Neuron (in vitro differentiated cells): ENCODE measurements around the gene VEPH1.

ENCODE experiments used
- H2AFZ ChIP-seq: one replicate; pipeline ENCODE4 v1.6.1; 2013; ENCODE audit warnings: low read depth, mild to moderate bottlenecking, inconsistent platforms, low read length, moderate library complexity
- H3K27me3 ChIP-seq: one replicate; pipeline ENCODE4 v1.6.1; 2013; ENCODE audit warnings: low read length; ENCODE audit not compliant: insufficient read depth
- H3K36me3 ChIP-seq: one replicate; pipeline ENCODE4 v1.6.1; 2013; ENCODE audit warnings: low read length; ENCODE audit not compliant: insufficient read depth
- H3K4me1 ChIP-seq: one replicate; pipeline ENCODE4 v1.6.1; 2013; ENCODE audit warnings: low read length; ENCODE audit not compliant: insufficient read depth
- H3K4me3 ChIP-seq: 2 replicates; pipeline ENCODE4 v1.5.1; 2013; ENCODE audit warnings: mild to moderate bottlenecking, low read length, moderate library complexity
- H3K9me3 ChIP-seq: one replicate; pipeline ENCODE4 v1.6.1; 2013; ENCODE audit warnings: low read length

Gene VEPH1

GRCh38 chr3:157279237-157279636 is 224.0 kb downstream of the VEPH1 start:
- H2AFZ ChIP-seq: no peak overlapping the region
- no peak overlapping the region for H3K4me3 ChIP-seq
- H3K9me3 ChIP-seq: no peaks in the 10 kb centered on the region
- H3K27me3 ChIP-seq: no peaks in the 10 kb centered on the region
- H3K4me1 ChIP-seq: no peaks in the 10 kb centered on the region
- no peaks in the 10 kb centered on the region for H3K36me3 ChIP-seq

DNA sequence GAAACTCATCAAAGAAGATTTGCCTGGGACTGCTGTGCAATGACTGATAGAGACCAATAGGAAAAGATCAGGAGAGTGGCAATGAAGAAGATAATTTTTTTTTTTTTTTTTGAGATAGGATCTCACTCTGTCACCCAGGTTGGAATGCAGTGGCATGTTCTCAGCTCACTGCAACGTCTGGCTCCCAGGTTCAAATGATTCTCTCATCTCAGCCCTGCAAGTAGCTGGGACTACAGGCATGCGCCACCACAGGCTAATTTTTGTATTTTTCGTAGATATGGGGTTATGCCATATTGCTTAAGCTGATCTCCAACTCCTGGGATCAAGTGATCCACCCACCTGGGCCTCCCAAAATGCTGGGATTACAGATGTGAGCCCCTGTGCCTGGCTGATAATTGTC is 226.4 kb downstream of the VEPH1 start:
- Histone ChIP-seq H2AFZ (no peak overlapping the region), H3K9me3 (no peaks in the 10 kb centered on the region), H3K36me3 (no peaks in the 10 kb centered on the region), H3K27me3 (no peaks in the 10 kb centered on the region), H3K4me3 (no peak overlapping the region), H3K4me1 (peaks cover 9% of the 10 kb centered on the region)

GRCh38 chr3:157275832-157276231 is 227.4 kb downstream of the VEPH1 start:
- no peaks in the 10 kb centered on the region for H3K9me3 ChIP-seq
- no peaks in the 10 kb centered on the region for H3K27me3 ChIP-seq
- peaks cover 9% of the 10 kb centered on the region for H3K4me1 ChIP-seq
- H3K36me3 ChIP-seq: no peaks in the 10 kb centered on the region
- no peak overlapping the region for H2AFZ ChIP-seq
- H3K4me3 ChIP-seq: no peak overlapping the region

- H3K9me3 ChIP-seq: no peaks in the 10 kb centered on the region
- H3K4me3 ChIP-seq: no peak overlapping the region
- no peaks in the 10 kb centered on the region for H3K36me3 ChIP-seq
- no peak overlapping the region for H2AFZ ChIP-seq
- peaks cover 9% of the 10 kb centered on the region for H3K4me1 ChIP-seq
- no peaks in the 10 kb centered on the region for H3K27me3 ChIP-seq
Measured at GRCh38 chr3:157274644-157275137, 228.5 kb downstream of the VEPH1 start.

- no peaks in the 10 kb centered on the region for H3K27me3 ChIP-seq
- H3K4me1 ChIP-seq: peaks cover 9% of the 10 kb centered on the region
- no peak overlapping the region for H2AFZ ChIP-seq
- no peak overlapping the region for H3K4me3 ChIP-seq
- H3K36me3 ChIP-seq: no peaks in the 10 kb centered on the region
- H3K9me3 ChIP-seq: no peaks in the 10 kb centered on the region
Measured at GRCh38 chr3:157271283-157271882, 231.8 kb downstream of the VEPH1 start.

DNA sequence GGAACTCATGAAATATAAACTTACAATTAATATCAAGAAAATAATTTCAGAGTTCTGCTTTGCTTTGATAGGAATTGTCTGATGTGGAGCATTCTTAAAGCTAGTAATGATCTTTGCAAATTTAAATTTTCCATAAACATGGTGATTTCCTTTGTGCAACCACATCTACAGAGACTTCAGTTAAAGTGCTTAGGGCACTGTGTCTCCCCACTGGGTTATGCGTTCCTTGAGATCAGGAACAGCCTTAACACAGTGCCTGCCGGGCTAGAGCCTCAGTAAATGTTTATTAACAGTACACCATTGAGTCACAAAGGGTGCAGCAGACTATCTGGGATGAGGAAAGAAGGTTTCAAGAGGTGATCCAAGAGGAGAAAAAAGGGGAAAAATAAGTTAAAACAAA is 235.2 kb downstream of the VEPH1 start:
- H3K9me3 ChIP-seq: peaks cover 3% of the 10 kb centered on the region
- no peaks in the 10 kb centered on the region for H3K27me3 ChIP-seq
- H3K4me1 ChIP-seq: peaks cover 4% of the 10 kb centered on the region
- no peak overlapping the region for H3K4me3 ChIP-seq
- H3K36me3 ChIP-seq: no peaks in the 10 kb centered on the region
- H2AFZ ChIP-seq: no peak overlapping the region

- no peaks in the 10 kb centered on the region for H3K36me3 ChIP-seq
- H3K4me3 ChIP-seq: no peak overlapping the region
- peaks cover 14% of the 10 kb centered on the region for H3K4me1 ChIP-seq
- H3K27me3 ChIP-seq: no peaks in the 10 kb centered on the region
- H3K9me3 ChIP-seq: peaks cover 3% of the 10 kb centered on the region
- no peak overlapping the region for H2AFZ ChIP-seq
Measured at GRCh38 chr3:157265931-157266330, 237.3 kb downstream of the VEPH1 start.

GRCh38 chr3:157263027-157263426 is 240.2 kb downstream of the VEPH1 start:
- Histone ChIP-seq H3K36me3 (no peaks in the 10 kb centered on the region), H3K9me3 (peaks cover 3% of the 10 kb centered on the region), H2AFZ (no peak overlapping the region), H3K4me1 (peaks cover 15% of the 10 kb centered on the region), H3K4me3 (no peak overlapping the region), H3K27me3 (no peaks in the 10 kb centered on the region)

DNA sequence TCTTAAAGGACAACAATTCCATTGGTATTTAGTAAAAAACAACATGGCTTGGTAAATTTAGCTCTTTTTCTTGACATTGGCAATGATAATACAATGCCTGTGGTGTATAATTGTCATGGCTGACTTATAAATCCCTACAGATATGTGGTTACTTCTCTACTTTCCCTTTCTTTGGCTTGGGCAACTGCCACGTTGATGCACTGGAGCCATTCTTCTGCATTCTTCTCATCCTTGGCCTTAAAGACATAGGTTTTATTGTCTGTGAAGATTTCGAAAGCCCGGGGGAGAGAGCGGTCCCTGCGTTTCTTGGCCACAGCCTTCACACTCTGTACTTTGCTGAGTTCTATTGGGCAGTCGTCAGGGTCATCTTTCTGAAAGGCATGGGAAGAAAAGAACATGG is 242.2 kb downstream of the VEPH1 start:
- H3K27me3 ChIP-seq: no peaks in the 10 kb centered on the region
- no peaks in the 10 kb centered on the region for H3K36me3 ChIP-seq
- peaks cover 16% of the 10 kb centered on the region for H3K4me1 ChIP-seq
- no peak overlapping the region for H2AFZ ChIP-seq
- H3K4me3 ChIP-seq: no peak overlapping the region
- H3K9me3 ChIP-seq: peaks cover 3% of the 10 kb centered on the region

- Histone ChIP-seq H3K4me3 (no peak overlapping the region), H3K36me3 (no peaks in the 10 kb centered on the region), H3K4me1 (peaks cover 24% of the 10 kb centered on the region), H2AFZ (no peak overlapping the region), H3K9me3 (peaks cover 3% of the 10 kb centered on the region), H3K27me3 (no peaks in the 10 kb centered on the region)
Measured at GRCh38 chr3:157259825-157260224, 243.4 kb downstream of the VEPH1 start.

DNA sequence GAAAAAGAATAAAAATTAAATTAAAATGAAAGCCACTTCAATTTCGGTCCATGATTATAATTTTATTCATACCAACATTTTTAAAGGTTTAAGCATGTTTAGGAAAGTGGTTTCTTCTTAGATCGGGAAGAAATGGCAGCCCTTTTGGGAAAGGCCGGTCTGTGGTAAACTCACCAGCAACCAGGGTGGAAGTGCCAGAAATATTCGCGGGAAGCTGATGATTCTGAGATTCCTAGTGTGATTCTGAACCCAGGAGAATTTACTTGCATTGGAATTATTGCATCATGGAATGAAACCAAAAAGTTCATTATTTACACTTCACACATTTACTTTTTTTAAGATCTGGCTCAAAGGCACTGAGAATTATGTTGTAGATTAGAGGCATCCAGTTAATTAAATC is 246.1 kb downstream of the VEPH1 start:
- H3K4me3 ChIP-seq: no peak overlapping the region
- H3K4me1 ChIP-seq: peaks cover 18% of the 10 kb centered on the region
- peaks cover 2% of the 10 kb centered on the region for H3K9me3 ChIP-seq
- no peak overlapping the region for H2AFZ ChIP-seq
- H3K36me3 ChIP-seq: no peaks in the 10 kb centered on the region
- H3K27me3 ChIP-seq: no peaks in the 10 kb centered on the region

DNA sequence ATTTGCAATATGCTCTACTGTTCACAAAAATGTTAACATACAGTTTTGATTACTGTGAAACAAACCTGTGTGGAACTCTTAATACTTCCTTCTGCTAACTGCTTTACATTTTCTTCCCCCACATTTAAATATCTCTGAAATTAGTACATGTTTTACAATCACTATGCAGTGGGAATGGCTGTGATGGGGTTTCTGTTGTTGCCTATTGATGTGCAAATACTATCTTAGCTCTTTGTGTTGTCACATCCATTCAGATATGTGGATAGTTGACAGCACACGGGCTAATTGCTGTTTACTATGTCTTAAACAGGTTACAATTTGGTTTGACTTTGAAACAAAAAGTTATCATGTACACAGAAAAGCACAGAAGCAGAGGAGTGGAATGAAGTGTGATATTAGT is 247.4 kb downstream of the VEPH1 start:
- no peak overlapping the region for H2AFZ ChIP-seq
- H3K36me3 ChIP-seq: no peaks in the 10 kb centered on the region
- peaks cover 13% of the 10 kb centered on the region for H3K4me1 ChIP-seq
- no peaks in the 10 kb centered on the region for H3K27me3 ChIP-seq
- H3K4me3 ChIP-seq: no peak overlapping the region
- H3K9me3 ChIP-seq: peaks cover 2% of the 10 kb centered on the region

DNA sequence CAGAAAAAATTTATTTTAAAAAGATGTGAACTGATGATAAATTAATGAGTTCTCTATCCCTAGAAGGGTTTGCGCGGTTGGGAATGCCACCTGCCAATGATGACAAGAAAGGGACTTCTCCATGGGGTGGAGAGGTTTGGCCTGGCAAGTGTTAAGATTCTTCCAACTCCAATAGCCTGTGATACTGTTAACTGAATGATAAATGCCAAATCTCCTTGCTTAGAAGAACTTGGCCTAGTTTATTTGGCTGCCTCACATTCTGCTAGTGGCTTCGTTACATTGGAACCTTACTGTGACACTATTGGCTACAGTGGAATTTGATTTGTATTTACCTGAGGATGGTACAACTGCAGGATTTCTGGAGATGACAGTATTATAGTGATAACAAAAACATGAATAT is 251.5 kb downstream of the VEPH1 start:
- peaks cover 2% of the 10 kb centered on the region for H3K9me3 ChIP-seq
- no peak overlapping the region for H3K4me3 ChIP-seq
- H2AFZ ChIP-seq: no peak overlapping the region
- no peaks in the 10 kb centered on the region for H3K27me3 ChIP-seq
- H3K4me1 ChIP-seq: peaks cover 45% of the 10 kb centered on the region
- no peaks in the 10 kb centered on the region for H3K36me3 ChIP-seq

DNA sequence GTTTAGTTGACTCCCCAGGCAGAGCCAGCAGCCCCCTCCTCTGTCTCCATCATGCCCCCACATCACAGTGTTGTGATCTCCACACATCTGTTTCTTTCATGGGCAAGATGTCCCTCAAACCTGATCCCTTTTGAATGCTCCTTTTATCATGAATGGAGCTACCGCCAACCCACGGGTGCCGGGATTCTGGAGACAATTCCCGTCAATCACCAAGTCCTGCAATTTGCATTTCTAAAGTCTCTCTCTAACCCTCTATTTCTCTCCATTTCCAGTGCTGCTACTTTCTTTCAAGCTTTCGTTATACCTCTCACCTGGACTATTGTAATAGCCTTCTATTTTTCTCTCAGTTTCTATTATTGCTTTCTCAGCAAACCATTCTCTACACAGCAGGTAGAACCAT is 253.6 kb downstream of the VEPH1 start:
- Histone ChIP-seq H3K4me3 (no peak overlapping the region), H3K36me3 (no peaks in the 10 kb centered on the region), H2AFZ (no peak overlapping the region), H3K27me3 (no peaks in the 10 kb centered on the region), H3K4me1 (peaks cover 35% of the 10 kb centered on the region), H3K9me3 (peaks cover 2% of the 10 kb centered on the region)
